Left renal pelvis (tissue), 4 donors: ENCODE data around the gene ZNF337. TPM values are rescaled to one million over a fixed set of nuclear protein-coding genes. Genes with fewer than 3 reads are reported as not detected.
"Not testable (repeated sequence)": the region's sequence is repeated elsewhere in the genome, so short reads cannot be mapped to it uniquely, and the experiment has no call there.

ENCODE experiments used
- DNase-seq, 4 donors: peaks; one replicate each; pipeline ENCODE4 v3.0.0-alpha.2; 2013; ENCODE audit warnings: low read depth in 4 of 4, low spot score in 3 of 4
- polyA plus RNA-seq, 4 donors: library from polyadenylated mRNA; unstranded; fragments of 120-200 nt; gene quantifications; one replicate each; pipeline ENCODE4 v1.2.1, GENCODE V29; 2013; ENCODE audit not compliant: insufficient read length in 4 of 4

Gene ZNF337
- polyA plus RNA-seq, 4 donors = 23.6 to 34.2 (median 27.3) TPM

DNA sequence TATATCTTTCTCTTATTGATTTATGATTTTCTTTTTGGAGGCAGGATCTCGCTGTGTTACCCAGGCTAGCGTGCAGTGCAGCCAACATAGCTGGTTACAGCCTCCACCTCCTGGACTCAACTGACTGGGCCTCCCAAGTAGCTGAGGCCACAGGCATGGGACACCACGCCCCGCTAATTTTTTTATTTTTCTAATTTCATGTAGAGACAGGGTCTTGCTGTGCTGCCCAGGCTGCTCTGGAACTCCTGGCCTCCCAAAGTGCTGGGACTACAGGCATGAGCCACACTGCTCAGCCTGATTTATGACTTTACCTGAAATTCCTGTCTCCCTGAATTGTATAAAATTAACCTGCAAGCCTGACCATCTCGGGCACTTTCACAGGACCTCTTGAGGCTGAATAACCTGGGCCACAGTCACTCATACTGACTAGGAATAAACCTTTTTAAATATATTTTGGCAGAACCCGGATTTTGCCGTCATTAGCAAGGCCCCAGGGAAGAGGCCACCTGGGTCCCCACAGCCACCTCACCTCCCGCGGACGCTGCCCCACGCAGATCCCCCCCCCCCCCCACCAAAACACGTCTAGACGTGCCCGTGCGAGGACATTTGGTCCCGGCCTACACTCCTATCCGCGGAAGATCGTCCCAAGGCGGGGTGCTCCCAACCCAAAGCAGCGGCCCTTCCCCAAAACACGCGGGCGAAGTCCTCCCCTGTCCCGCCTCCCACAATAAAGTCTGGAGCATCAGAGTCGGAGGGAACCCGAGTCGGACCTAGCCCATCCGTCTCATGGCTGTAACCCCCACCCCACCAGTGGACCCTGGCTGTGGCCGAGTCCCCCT is 902 bp downstream of the ZNF337 start:
- DNase-seq = peak in 1 of 4 donors; percentile 4

GRCh38 chr20:25692499-25692898 is 4.2 kb downstream of the ZNF337 start:
- DNase-seq = no peak

- no peak for DNase-seq
Measured at GRCh38 chr20:25690427-25690826, 6.2 kb downstream of the ZNF337 start.

DNA sequence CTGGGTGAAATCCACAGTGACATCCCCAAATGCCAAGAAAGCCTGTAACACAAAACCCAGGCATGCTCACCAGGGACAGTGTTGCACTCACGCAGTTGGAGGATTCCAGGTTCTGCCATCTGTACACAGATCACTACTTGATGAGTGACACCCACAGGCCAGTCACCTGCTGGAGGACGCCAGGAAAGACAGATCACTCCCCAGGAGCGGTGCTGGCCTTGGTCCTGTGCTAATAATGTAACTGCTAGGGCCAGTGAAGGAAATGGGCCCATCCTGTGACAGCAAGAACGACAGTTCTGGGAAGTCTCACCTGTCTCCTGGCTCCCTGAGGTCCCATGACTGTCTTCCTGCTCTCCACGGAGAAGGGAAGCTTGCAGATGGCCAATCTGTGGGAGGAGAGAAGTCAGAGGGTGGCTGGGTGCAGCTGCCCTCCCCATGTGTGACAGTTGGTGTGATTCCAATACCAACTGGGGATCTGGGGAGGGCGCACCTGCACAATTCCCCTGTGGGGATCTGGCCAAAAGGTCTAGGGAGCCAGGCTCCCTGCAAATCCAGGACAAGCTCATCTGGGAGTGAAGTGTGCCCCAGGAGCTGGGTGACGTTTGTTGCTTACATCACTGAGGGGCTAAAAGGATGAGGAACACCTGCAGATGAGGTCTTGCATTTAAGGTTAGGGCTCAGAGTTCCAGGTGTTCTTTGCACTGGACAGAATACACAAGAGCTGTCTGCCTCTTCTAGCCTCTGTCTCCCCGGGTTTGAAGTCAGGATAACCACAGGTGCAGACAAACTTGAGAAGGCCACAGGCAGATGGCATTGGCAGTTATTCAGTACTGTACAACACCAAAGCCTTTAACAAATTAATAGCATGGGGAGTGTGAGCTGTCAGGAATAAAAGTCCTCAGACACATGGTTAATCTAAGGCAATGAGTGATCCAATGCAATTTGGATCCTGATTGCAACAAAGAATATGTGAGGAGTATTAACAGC is 10.3 kb downstream of the ZNF337 start:
- no peak for DNase-seq

- DNase-seq = no peak
Measured at GRCh38 chr20:25685276-25686080, 11.2 kb downstream of the ZNF337 start.

DNA sequence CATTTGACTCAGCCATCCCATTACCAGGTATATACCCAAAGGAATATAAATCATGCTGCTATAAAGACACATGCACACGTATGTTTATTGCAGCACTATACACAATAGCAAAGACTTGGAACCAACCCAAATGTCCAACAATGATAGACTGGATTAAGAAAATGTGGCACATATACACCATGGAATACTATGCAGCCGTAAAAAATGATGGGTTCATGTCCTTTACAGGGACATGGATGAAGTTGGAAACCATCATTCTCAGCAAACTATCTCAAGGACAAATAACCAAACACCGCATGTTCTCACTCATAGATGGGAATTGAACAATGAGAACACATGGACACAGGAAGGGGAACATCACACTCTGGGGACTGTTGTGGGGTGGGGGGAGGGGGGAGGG is 12.8 kb downstream of the ZNF337 start:
- not testable (repeated sequence) for DNase-seq

DNA sequence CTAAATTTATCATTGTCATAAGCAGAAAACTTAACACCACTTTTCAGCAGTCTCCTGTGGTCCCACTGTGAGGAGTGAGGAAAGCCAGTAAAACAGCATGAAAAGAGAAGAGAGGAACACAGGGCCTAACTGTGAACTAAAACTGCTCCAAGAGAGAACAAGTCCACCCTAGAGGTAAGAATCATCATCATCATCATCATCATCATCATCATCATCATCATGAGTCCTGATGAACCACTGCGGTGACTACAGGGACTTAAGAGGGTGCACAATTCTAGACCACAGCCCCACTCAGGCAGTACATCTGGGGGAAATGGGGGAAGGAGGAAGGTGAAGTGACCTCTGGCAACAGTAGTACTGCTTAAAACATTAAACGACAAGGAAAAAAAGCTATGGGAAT is 13.6 kb downstream of the ZNF337 start:
- DNase-seq = no peak

GRCh38 chr20:25676164-25676809 is 20.4 kb downstream of the ZNF337 start:
- DNase-seq = no peak

GRCh38 chr20:25675161-25675560 is 21.5 kb downstream of the ZNF337 start:
- DNase-seq = no peak

DNA sequence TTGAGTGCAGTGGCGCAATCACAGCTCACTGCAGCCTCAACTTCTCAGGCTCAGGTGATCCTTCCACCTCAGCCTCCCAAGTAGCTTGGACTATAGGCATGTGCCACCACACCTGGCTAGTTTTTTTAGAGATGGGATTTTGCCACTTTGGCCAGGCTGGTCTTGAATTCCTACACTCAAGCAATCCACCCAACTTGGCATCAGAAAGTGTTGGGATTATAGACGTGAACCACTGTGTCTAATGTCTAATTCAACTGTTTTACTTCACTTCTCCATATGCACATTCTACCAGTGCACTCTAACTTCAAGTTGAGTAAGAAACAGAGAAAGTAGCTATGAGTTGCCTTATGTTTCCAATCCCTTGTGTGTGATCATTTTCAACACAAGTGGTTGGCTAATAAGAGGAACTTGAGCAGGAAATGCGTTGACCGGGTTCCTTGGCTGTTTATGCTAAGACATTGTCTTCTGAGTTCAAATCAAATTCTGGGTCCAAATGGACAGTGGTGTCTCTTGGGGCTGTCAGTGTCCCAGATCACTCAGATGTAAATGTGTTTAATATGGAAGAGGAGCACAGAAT is 23.9 kb downstream of the ZNF337 start:
- DNase-seq = no peak

- DNase-seq = no peak
Measured at GRCh38 chr20:25669826-25670422, 26.7 kb downstream of the ZNF337 start.

DNA sequence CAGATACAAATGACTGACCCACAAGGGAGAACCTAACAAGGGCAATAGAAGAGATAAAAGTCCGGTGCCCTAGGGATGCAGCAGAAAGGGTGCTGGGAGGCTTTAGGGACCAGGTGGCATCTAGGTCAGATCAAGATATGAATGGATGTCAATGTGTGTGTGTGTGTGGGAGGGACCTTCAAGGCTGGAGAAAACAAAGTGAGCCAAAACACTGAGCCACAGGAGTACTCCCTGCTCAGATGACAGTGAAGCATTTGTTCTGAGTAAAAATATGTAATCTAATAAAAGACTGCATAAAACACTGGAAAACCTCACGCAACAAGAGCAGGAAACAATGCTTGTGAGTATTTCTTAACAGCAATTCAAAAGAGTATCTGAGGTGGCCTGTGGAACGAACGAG is 28.2 kb downstream of the ZNF337 start:
- DNase-seq = no peak

GRCh38 chr20:25659999-25660398 is 36.7 kb downstream of the ZNF337 start:
- no peak for DNase-seq

GRCh38 chr20:25654487-25654886 is 42.2 kb downstream of the ZNF337 start:
- DNase-seq = no peak

DNA sequence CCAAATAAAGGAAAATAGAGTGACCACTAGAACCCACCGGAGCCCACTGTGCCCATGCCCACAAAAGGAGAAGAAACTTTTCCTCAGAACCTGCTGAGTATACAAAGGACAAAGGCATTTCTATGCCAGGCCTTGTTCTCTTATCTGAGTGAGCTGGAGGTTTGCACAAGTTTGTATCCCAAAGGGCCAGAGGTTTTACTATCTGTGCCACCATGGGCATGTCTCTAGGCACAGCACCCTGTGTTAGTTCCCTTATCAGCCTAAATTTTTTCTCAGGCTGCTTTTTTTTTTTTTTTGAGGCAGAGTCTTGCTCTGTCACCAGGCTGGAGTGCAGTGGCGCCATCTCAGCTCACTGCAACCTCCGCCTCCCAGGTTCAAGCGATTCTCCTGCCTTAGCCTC is 43.8 kb downstream of the ZNF337 start:
- DNase-seq = not testable (repeated sequence)

GRCh38 chr20:25644814-25645213 is 51.8 kb downstream of the ZNF337 start:
- DNase-seq = no peak

DNA sequence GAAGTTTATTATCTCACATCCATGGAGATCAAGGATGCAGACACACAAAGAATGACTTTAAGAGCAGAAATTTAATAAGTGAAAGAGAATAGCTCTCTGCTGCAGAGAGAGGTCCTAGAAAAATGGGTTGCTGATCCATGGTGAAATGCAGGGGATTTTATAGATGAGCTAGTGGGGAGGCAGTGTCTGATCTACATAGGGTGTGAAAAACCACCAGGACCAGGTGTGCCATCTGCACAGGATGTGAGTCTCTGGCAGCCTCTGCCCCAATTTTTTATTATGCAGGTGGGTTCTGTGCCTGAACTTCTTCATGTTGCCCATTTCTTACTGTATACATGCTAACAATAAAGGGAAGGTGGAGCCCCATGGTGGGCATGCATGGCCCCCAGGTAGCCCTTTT is 52.9 kb downstream of the ZNF337 start:
- no peak for DNase-seq

DNA sequence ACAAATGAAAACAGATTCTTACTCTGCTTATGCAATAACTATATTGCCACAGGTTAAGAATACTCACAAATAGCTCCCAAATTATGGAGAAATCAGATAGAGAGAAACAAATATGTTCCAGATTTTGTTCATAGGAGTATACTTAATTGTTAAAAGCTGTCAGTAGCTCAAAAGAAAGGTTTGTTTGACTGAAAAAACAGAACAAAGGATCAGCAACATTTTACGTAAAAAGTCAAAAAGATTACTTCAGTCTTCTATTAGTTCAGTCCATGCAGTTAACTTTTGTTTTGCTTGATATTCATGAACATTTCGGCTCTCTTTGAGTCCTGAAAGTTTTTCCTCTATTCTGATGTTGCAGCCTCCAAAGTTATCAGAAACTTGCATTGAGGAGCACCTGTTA is 59.4 kb downstream of the ZNF337 start:
- DNase-seq = no peak
